GM23338 (cell line): Measurements from ENCODE around the gene FLOT1.

Experiments
- CREB1 ChIP-seq: fragments of 250-450 bp; sonication (Bioruptor Pico); IDR thresholded peaks from 2 replicates; pipeline ENCODE4 v1.5.0; 2020; ENCODE audit warnings: low read depth, mild to moderate bottlenecking, moderate library complexity
- EZH2 ChIP-seq: fragments of 200-600 bp; sonication (generic); IDR thresholded peaks from one replicate; pipeline ENCODE4 v1.8.0; 2017; ENCODE audit warnings: antibody characterized with exemption, mild to moderate bottlenecking, low read depth; ENCODE audit not compliant: unreplicated experiment
- NANOG ChIP-seq: IDR thresholded peaks from 2 replicates; pipeline ENCODE4 v1.6.1; 2016; ENCODE audit warnings: antibody characterized with exemption, borderline replicate concordance
- POLR2AphosphoS5 ChIP-seq: IDR thresholded peaks from 2 replicates; pipeline ENCODE4 v1.6.1; 2016; ENCODE audit warnings: antibody characterized with exemption, low read depth
- TF ChIP-seq, protein P1 (sequence below): IDR thresholded peaks from one replicate; pipeline ENCODE4 v1.6.1; 2018; ENCODE audit warnings: antibody characterized with exemption; ENCODE audit not compliant: unreplicated experiment
- TF ChIP-seq, protein P2 (sequence below), 2 experiments: fragments of 200-600 bp in 1 of 2; sonication (generic) in 1 of 2; conservative IDR thresholded peaks; 2 replicates each; pipeline versions ENCODE4 v1.5.1 to v1.6.1; 2016 to 2017; ENCODE audit warnings: antibody characterized with exemption in 2 of 2, low read depth in 2 of 2, mild to moderate bottlenecking in 2 of 2, moderate library complexity in 1 of 2
- TF ChIP-seq, protein P3 (sequence below): IDR thresholded peaks from 2 replicates; pipeline ENCODE4 v1.6.1; 2016; ENCODE audit warnings: antibody characterized with exemption

DNA sequence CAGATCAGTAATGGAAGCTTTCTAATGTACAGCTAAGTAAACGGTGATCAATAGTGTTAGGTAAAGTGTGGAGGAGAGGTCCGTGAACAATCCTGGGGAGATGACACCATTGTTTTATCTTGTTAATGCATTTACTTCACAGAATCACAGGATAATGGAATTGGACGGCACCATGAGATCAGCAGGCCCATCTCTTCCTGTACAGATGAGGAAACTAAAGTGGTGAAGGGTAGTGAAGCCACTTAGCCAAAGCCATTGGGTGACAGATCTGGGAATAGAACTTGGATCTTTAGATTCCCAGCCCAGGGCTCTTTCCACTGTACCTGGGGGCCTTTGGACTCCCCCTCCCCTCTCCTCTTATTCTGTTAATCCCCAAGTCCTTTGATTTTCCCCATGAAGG lies 28.1 kb upstream of the FLOT1 start:
- TF ChIP-seq, protein P1, sequence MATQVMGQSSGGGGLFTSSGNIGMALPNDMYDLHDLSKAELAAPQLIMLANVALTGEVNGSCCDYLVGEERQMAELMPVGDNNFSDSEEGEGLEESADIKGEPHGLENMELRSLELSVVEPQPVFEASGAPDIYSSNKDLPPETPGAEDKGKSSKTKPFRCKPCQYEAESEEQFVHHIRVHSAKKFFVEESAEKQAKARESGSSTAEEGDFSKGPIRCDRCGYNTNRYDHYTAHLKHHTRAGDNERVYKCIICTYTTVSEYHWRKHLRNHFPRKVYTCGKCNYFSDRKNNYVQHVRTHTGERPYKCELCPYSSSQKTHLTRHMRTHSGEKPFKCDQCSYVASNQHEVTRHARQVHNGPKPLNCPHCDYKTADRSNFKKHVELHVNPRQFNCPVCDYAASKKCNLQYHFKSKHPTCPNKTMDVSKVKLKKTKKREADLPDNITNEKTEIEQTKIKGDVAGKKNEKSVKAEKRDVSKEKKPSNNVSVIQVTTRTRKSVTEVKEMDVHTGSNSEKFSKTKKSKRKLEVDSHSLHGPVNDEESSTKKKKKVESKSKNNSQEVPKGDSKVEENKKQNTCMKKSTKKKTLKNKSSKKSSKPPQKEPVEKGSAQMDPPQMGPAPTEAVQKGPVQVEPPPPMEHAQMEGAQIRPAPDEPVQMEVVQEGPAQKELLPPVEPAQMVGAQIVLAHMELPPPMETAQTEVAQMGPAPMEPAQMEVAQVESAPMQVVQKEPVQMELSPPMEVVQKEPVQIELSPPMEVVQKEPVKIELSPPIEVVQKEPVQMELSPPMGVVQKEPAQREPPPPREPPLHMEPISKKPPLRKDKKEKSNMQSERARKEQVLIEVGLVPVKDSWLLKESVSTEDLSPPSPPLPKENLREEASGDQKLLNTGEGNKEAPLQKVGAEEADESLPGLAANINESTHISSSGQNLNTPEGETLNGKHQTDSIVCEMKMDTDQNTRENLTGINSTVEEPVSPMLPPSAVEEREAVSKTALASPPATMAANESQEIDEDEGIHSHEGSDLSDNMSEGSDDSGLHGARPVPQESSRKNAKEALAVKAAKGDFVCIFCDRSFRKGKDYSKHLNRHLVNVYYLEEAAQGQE: no peak
- TF ChIP-seq CREB1 (CRISPR knock-in tag) (no peak), NANOG (no peak), POLR2AphosphoS5 (no peak), EZH2 (no peak)
- TF ChIP-seq, protein P2, sequence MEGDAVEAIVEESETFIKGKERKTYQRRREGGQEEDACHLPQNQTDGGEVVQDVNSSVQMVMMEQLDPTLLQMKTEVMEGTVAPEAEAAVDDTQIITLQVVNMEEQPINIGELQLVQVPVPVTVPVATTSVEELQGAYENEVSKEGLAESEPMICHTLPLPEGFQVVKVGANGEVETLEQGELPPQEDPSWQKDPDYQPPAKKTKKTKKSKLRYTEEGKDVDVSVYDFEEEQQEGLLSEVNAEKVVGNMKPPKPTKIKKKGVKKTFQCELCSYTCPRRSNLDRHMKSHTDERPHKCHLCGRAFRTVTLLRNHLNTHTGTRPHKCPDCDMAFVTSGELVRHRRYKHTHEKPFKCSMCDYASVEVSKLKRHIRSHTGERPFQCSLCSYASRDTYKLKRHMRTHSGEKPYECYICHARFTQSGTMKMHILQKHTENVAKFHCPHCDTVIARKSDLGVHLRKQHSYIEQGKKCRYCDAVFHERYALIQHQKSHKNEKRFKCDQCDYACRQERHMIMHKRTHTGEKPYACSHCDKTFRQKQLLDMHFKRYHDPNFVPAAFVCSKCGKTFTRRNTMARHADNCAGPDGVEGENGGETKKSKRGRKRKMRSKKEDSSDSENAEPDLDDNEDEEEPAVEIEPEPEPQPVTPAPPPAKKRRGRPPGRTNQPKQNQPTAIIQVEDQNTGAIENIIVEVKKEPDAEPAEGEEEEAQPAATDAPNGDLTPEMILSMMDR (conservative IDR thresholded peaks at IDR 0.05; ENCODE audit: low read depth in 2 of 2): no peak
- TF ChIP-seq, protein P3, sequence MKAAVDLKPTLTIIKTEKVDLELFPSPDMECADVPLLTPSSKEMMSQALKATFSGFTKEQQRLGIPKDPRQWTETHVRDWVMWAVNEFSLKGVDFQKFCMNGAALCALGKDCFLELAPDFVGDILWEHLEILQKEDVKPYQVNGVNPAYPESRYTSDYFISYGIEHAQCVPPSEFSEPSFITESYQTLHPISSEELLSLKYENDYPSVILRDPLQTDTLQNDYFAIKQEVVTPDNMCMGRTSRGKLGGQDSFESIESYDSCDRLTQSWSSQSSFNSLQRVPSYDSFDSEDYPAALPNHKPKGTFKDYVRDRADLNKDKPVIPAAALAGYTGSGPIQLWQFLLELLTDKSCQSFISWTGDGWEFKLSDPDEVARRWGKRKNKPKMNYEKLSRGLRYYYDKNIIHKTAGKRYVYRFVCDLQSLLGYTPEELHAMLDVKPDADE: no peak
